HG02571 (cell line): ENCODE results near the gene NADSYN1.
"Not testable (repeated sequence)": the region's sequence is repeated elsewhere in the genome, so short reads cannot be mapped to it uniquely, and the experiment has no call there.

ENCODE experiments used
- ATAC-seq: cut with Tn5 transposase; IDR thresholded peaks from one replicate; pipeline ENCODE4 v1.9.1; 2021; ENCODE audit warnings: mild to moderate bottlenecking, moderate library complexity; ENCODE audit not compliant: unreplicated experiment

Gene NADSYN1

GRCh38 chr11:71453037-71453917, at the start of gene NADSYN1:
Gene NADSYN1 (plus strand): TSS chr11:71453203. CDS start chr11:71453297, 94 bp downstream.
- peak; percentile 52 for ATAC-seq

GRCh38 chr11:71404209-71404608, 48.8 kb upstream of the NADSYN1 start:
- no peak for ATAC-seq

- no peak for ATAC-seq
These were observed 46.3 kb upstream of the NADSYN1 start for GRCh38 chr11:71406681-71407080.

- ATAC-seq = no peak
These were observed 45.6 kb upstream of the NADSYN1 start for GRCh38 chr11:71407356-71407755.

GRCh38 chr11:71408826-71409225, 44.2 kb upstream of the NADSYN1 start:
- ATAC-seq = no peak

- ATAC-seq = no peak
These were observed 42.5 kb upstream of the NADSYN1 start for GRCh38 chr11:71410363-71410966.

- ATAC-seq = no peak
These were observed 38.4 kb upstream of the NADSYN1 start for GRCh38 chr11:71414645-71415044.

GRCh38 chr11:71418643-71419042, 34.4 kb upstream of the NADSYN1 start:
- ATAC-seq = no peak

- ATAC-seq = no peak
These were observed 32.4 kb upstream of the NADSYN1 start for GRCh38 chr11:71420455-71421241.

GRCh38 chr11:71421392-71421950, 31.5 kb upstream of the NADSYN1 start:
- ATAC-seq = no peak

GRCh38 chr11:71422318-71422717, 30.7 kb upstream of the NADSYN1 start:
- not testable (repeated sequence) for ATAC-seq

GRCh38 chr11:71423181-71423790, 29.7 kb upstream of the NADSYN1 start:
- ATAC-seq = no peak

GRCh38 chr11:71425409-71425808, 27.6 kb upstream of the NADSYN1 start:
- no peak for ATAC-seq

- no peak for ATAC-seq
These were observed 27.1 kb upstream of the NADSYN1 start for GRCh38 chr11:71425860-71426259.

GRCh38 chr11:71426413-71426812, 26.6 kb upstream of the NADSYN1 start:
- ATAC-seq = no peak

GRCh38 chr11:71428861-71429435, 24.1 kb upstream of the NADSYN1 start:
- ATAC-seq = no peak

GRCh38 chr11:71429701-71430100, 23.3 kb upstream of the NADSYN1 start:
- ATAC-seq = no peak

- no peak for ATAC-seq
These were observed 22.8 kb upstream of the NADSYN1 start for GRCh38 chr11:71430166-71430565.

- ATAC-seq = no peak
These were observed 21.7 kb upstream of the NADSYN1 start for GRCh38 chr11:71431271-71431670.
